ENCODE measurements around the gene TPRG1.

TPRG1 gene

DNA sequence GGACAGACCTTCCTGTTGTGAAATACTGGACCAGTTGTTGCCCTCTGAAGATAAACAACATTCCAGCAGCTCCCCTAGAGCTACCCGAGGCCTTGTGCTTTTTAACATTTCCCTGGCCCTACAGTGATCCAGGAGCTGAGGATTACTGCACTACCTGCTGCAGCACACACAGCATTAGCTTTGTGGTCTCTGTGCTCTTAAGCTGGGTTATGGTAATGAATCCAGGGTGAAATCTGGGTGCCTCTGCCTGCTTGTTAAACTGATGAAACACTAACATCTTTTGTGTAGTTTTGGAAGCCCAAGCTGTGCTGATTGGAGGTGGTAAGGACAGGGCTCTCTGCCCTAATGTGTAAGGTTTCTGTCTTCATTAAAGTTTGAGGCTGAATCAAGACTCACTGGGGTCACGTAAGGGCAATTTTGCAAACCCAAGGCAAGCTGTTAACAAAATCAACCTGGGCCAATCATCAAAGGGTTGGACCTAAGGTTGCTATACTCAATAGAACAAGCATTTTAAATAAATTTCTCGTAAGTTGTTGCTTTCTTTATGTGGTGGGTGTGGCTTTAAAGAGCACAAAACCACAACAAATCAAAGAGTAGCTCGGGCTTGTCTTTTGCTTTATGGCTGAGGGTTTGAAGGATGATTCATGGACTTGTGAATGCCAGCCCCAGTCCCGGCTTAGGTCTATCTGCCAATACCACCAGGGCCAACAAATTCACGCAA, 183.9 kb downstream of the TPRG1 start:
- DNase-seq (ENCODE audit: low read depth): peak; percentile 3

- DNase-seq (ENCODE audit: low read depth): no peak
Observed at GRCh38 chr3:189360291-189360690, 188.5 kb downstream of the TPRG1 start.

DNA sequence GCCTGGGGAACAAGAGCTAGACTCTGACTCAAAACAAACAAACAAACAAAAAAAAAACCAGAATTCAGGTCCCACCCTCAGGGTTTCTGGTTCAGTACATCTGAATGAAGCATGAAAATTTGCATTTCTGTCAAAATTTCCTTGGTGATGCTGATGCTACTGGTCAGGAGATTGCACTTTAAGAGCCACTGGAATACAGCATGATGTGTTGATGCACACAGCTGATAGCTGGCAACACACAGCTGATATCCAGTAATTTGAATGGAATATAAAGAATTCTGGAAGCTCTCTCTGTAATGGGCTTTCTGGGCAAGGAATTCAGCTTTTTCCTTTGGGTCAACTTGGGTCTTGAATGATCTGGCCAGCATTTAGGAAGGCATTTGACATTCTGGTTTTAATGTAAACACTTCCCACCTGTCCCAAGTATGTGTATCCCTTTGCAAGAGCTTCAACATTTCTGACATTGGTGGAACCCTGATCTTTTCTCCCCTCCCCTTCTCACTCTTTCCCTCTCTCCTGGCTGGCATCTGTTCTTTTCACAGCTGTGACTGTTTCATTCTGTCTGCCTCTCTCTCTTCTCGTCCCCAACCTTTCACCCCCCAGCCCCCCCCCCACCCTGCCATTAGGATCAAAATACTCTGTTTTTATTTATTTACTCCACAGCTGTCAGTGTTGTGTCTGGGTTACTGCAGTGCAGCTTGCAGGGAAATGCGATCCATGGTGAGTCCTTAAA, 189.5 kb downstream of the TPRG1 start:
- no peak for DNase-seq (ENCODE audit: low read depth)

- DNase-seq (ENCODE audit: low read depth): no peak
Observed at GRCh38 chr3:189363590-189364255, 192.0 kb downstream of the TPRG1 start.

DNA sequence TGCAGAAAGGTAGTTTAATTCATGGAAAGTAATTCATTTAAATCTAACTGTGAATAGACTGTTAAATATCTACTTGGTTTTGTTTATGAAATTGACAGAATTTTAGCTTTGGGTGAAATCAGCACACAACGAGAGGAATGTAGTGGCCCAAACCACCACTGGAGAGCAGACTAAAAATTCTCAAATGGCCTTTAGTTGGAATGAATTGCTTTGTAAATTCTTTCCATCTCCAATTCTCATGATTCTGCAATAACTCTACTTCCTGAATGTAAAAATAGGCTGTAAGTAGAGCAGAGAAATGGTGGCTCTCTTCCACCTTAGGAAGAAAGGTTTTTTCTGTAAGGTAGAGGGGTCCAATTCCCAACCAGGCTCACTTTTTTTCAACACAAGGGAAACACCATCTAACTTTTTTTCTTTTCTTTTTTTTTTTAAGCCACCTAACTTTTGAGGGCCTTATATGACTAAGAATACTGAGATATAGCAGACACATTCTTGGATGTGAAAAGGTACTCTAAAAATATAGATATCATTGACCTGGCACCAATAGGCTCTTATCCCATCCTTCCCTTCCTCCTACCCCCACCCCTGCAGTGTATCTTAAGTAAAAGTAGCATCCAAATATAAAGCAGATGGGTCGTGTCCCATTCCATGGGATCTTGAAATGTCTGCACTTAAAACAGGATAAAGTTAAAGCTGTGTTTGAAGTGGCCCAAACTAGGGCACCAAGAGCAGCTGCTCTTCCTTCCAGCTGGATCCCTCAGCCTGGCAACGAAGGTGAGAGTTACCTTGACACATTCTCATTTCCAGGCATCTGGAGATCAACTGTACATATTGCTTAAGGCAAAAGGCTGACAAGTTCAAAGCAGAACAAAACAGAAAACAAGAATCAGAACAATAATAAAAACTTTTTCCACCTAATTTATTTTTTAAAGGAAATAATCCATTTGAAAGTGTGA, 194.1 kb downstream of the TPRG1 start:
- DNase-seq (ENCODE audit: low read depth): no peak

- no peak for DNase-seq (ENCODE audit: low read depth)
Observed at GRCh38 chr3:189368384-189368783, 196.6 kb downstream of the TPRG1 start.

DNA sequence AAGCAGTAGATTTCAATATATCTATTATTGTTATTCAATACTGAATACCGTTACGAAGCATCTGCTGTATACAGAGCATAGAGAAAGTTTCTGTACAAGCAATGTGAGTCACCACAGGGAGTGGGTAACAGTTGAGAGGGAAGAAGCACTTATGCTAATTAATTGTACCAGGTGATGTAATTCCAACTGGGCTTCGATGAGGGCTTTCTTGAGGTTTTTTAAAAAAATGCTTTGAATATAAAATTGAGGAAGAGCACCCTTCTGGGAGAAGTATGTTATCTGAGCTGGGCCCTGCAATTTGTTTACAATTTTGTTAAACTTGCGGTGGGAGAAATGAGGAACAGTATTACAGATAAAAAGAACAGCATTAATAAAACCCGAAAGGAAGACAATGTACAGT, 197.9 kb downstream of the TPRG1 start:
- no peak for DNase-seq (ENCODE audit: low read depth)

- no peak for DNase-seq (ENCODE audit: low read depth)
Observed at GRCh38 chr3:189372243-189372642, 200.5 kb downstream of the TPRG1 start.

Measured in stimulated activated CD8-positive, alpha-beta memory T cell treated with anti-CD3 and anti-CD28 coated beads, Interleukin-4, amount 100 ng/mL, for 24 hours (primary cell).